Activated CD4-positive, CD25-positive, alpha-beta regulatory T cell treated with anti-CD3 and anti-CD28 coated beads, Interleukin-2, amount 50 U/mL, for 16 hours (primary cell): ENCODE measurements around the gene PRDX1.
"Not testable (repeated sequence)": the region's sequence is repeated elsewhere in the genome, so short reads cannot be mapped to it uniquely, and the experiment has no call there.

Experiments
- DNase-seq: peaks from one replicate; pipeline ENCODE4 v3.0.0-alpha.2; 2020; ENCODE audit warnings: low read depth, low spot score

Gene PRDX1

GRCh38 chr1:45535988-45536766 is 14.5 kb upstream of the PRDX1 start:
- DNase-seq, result no peak

- DNase-seq, result no peak
These were observed 10.2 kb upstream of the PRDX1 start for GRCh38 chr1:45531873-45532272.

- DNase-seq, result no peak
These were observed 9.0 kb upstream of the PRDX1 start for GRCh38 chr1:45530632-45531135.

- no peak for DNase-seq
These were observed 4.5 kb upstream of the PRDX1 start for GRCh38 chr1:45526135-45526644.

- not testable (repeated sequence) for DNase-seq
These were observed 2.3 kb upstream of the PRDX1 start for GRCh38 chr1:45523975-45524374.

GRCh38 chr1:45523516-45523915 is 1.8 kb upstream of the PRDX1 start:
- DNase-seq, result not testable (repeated sequence)

GRCh38 chr1:45522324-45523104 is 830 bp upstream of the PRDX1 start:
- no peak for DNase-seq

GRCh38 chr1:45519774-45520173 is 1.9 kb downstream of the PRDX1 start:
- DNase-seq, result not testable (repeated sequence)

GRCh38 chr1:45518910-45519309 is 2.8 kb downstream of the PRDX1 start:
- no peak for DNase-seq

- not testable (repeated sequence) for DNase-seq
These were observed 3.3 kb downstream of the PRDX1 start for GRCh38 chr1:45518366-45518765.

- DNase-seq, result no peak
These were observed 5.2 kb downstream of the PRDX1 start for GRCh38 chr1:45516465-45516864.

GRCh38 chr1:45516036-45516435 is 5.6 kb downstream of the PRDX1 start:
- DNase-seq, result no peak

GRCh38 chr1:45513532-45514260 is 8.0 kb downstream of the PRDX1 start:
- DNase-seq, result not testable (repeated sequence)

GRCh38 chr1:45512641-45513054 is 9.0 kb downstream of the PRDX1 start:
- peak; percentile 33 for DNase-seq

- DNase-seq, result no peak
These were observed 10.6 kb downstream of the PRDX1 start for GRCh38 chr1:45510972-45511527.

- DNase-seq, result no peak
These were observed 11.4 kb downstream of the PRDX1 start for GRCh38 chr1:45510036-45510971.

GRCh38 chr1:45508295-45509151 is 13.2 kb downstream of the PRDX1 start:
- no peak for DNase-seq

GRCh38 chr1:45507893-45508292 is 13.8 kb downstream of the PRDX1 start:
- no peak for DNase-seq

- no peak for DNase-seq
These were observed 14.5 kb downstream of the PRDX1 start for GRCh38 chr1:45507195-45507594.
